WI38 (cell line): ENCODE measurements around the gene PERM1.
"Not testable (repeated sequence)": the region's sequence is repeated elsewhere in the genome, so short reads cannot be mapped to it uniquely, and the experiment has no call there.

ENCODE experiments used
- H3K4me3 ChIP-seq: 2 replicates; pipeline ENCODE4 v1.5.1; 2011; ENCODE audit warnings: low read depth, mild to moderate bottlenecking, control low read depth, low read length
- CTCF ChIP-seq: IDR thresholded peaks from 2 replicates; pipeline ENCODE4 v1.5.1; 2012; ENCODE audit warnings: low read depth, mild to moderate bottlenecking, control low read depth, low read length

The PERM1 gene

GRCh38 chr1:1011396-1011949 is 29.6 kb upstream of the PERM1 start:
- H3K4me3 ChIP-seq = no peak overlapping the region
- no peak for TF ChIP-seq CTCF

- H3K4me3 ChIP-seq = not testable (repeated sequence)
Measured at GRCh38 chr1:1010131-1010530, 28.2 kb upstream of the PERM1 start.

DNA sequence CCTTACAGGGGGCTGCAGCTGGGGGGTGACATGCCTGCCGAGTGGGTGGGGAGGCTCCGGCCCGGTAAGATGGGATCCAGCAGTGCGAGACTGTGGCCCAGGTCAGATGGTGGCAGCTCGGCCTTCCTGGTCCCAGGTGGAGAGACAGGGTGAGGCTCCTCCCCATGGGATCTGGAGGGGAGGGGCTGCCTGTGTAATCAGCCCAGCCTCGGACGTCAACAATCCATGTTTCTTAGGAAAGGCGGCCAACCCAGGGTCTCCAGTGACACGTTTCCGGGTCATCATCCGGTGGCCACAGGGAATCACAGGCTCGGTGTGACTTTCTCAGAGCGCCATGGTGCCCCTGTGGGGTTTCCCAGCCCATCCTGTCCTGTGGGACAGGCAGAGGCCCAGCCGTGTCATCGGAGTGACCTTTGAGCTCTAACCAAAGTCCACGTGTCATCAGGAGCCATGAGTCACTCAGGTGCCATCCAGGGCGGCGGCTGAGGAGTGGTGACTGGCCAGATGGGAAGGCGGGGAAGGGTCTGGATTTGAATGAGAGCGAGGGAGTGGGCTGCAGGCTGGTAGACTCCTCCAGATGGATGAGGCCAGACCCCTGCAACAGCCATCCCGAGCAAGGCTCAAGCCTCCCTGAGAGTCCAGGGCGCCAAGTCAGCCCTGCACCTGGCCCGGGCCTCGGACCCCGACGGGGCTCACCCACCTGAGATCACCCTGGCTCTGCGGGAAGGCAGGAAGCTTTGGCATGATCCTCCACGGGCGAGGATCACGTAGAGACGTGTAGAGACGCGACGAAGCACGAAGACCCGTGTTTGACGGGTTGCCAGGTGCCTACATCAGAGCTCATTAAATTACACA is 24.6 kb upstream of the PERM1 start:
- TF ChIP-seq CTCF = no peak
- H3K4me3 ChIP-seq = no peak overlapping the region

DNA sequence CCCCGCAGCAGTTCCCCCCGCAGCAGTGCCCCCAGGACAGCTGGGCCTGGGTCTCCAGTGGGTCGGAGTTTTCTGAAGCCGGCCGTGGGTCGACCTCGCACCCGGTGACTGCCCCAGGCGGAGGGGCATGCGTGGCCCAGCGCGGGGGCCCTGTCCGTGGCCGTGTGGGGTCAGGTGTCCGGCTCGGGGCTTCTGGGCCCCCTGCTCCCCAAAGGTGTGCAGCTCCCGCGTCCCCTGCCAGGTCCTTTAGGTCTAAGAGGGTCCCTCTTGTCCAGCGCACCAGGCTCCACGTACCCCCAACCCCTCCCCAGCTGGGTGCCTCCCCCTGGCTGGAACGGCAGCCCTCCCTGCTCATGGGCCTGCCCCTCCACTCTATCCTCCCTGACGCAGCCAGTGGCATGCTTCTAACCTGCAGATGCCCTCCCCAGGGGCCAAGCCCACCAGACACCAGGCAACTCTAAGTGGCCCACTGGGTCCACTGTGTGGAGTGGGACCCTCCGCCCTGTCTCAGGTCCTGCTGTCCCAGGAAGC is 23.9 kb upstream of the PERM1 start:
- no peak for TF ChIP-seq CTCF
- no peak overlapping the region for H3K4me3 ChIP-seq

GRCh38 chr1:1004780-1005697 is 23.1 kb upstream of the PERM1 start:
- TF ChIP-seq CTCF = no peak
- no peak overlapping the region for H3K4me3 ChIP-seq

DNA sequence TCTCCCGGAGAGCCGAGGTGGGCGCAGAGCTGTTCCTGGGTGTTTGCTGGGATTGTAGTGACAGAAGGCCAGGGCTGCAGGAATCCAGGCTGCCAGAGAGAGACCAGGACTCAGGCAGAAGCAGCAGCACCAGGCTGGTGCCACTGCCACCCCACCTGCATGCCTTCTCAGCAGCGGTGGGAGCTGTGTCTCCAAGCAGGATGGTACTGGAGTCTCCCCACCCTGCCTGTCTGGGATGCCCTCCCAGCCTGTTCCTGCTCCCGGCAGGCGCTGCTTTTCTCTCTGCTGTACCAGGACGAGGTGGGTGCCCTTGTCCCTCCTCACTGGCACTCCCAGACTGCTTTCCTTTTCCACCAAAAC is 22.5 kb upstream of the PERM1 start:
- TF ChIP-seq CTCF = no peak
- no peak overlapping the region for H3K4me3 ChIP-seq

GRCh38 chr1:1003618-1004419 is 21.9 kb upstream of the PERM1 start:
- TF ChIP-seq CTCF = no peak
- no peak overlapping the region for H3K4me3 ChIP-seq
